ENCODE results near the gene TMEM176B. TPM values are rescaled to one million over a fixed set of nuclear protein-coding genes. Genes with fewer than 3 reads are reported as not detected.
"Not testable (repeated sequence)": the region's sequence is repeated elsewhere in the genome, so short reads cannot be mapped to it uniquely, and the experiment has no call there.

TMEM176B gene
- total RNA-seq, 1 experiment from 2014 or later = not detected

DNA sequence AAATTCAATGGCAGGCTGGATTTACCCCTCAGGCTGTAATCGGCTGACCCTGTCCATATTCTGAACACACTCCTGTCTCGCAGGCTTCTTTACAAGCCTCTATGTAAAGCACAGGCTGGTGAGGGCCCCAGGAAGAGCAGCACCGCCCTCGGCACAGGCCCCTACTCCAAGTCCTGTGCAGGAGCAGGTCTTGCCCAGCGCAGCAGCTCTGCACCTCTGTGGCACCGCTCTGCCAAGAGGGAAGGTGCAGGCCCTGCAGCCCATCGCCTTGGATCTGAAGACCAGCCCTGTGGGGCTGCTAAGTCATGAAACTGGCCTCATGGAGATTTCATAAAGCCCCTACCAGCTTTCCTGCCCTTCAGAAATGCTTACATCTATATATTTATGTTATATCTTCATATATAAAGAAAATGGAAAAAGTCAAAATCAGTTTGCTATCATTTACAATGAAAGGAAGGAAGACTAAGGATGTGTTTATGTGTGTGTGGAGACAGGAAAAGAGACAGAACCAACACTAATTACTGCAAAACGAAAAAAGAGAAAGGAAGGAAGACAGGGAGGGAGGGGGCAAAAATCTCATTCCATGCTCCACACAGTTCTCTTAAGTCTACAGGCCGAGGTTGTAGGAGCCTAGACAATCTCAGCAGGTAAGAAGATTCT is 9.6 kb downstream of the TMEM176B start:
- DNase-seq (ENCODE audit: low read depth) = no peak

GRCh38 chr7:150788474-150789269 is 11.5 kb downstream of the TMEM176B start:
- no peak for DNase-seq (ENCODE audit: low read depth)

GRCh38 chr7:150787321-150788281 is 12.6 kb downstream of the TMEM176B start:
- DNase-seq (ENCODE audit: low read depth) = no peak

DNA sequence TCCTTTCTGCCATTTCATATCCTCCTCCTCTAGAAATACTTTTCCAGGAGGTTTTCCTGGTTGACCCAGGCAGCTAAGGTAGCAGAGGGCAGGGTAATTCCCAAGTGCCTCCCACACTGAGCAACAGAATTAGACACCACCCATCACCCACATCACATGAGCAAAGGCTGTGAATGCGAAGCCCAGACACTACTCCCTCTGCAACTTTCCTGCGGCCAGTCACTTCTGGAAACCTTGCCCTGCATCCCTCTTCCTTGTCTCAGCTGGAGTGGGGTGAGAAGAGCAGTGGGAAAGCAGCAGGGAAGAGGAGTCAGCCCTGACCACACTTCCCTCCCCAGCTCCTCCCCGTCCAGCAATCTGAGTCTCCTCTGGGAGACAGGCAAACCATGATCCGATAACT is 15.2 kb downstream of the TMEM176B start:
- DNase-seq (ENCODE audit: low read depth) = peak; percentile 7

DNA sequence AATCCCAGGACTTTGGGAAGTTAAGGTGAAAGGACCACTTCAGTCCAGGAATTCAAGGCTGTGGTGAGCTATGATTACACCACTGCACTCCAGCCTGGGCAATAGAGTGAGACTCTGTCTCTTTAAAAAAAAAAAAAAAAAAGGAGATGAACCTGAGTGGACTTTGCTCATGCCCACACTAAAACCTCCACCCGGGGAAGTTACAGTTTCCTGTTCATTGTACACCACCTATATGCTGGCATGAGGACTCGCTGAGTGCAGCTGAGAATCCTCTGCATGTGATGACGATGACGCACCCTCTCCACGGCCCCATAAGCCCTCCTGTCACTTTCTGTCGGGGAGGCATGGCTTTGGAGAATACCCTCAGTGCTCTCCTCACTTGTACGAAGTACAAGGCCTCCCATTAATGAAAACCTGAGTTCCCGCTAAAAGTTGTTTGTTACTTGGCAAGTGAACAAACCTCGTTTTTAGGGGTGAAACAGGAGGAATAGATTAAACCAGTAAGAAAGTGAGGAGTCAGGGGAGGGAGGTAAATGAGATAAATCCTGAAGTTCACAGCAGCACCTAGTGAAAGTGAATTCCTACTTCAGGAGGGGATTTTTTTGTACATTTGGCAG is 15.9 kb downstream of the TMEM176B start:
- no peak for DNase-seq (ENCODE audit: low read depth)

DNA sequence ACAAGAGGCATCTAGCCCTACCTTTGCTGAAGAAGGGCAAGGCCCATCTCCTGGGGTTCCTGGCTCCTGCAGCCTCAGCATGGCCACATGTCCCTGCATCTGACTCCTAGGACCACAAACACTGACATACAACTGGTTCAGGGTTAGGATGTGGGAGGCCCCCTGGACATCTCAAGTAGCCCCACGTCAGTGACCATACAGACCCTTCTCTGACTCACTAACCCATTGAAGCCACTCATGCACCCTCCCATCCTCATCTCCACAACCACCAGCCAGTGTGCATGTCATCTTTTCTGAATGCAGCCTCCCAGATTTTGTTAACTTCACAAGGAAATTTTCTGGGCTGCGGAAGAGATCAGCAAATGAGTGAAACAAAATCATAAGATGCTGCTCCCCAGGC is 18.2 kb downstream of the TMEM176B start:
- no peak for DNase-seq (ENCODE audit: low read depth)

- DNase-seq (ENCODE audit: low read depth) = peak; percentile 40
Measured at GRCh38 chr7:150781103-150781502, 19.1 kb downstream of the TMEM176B start.

DNA sequence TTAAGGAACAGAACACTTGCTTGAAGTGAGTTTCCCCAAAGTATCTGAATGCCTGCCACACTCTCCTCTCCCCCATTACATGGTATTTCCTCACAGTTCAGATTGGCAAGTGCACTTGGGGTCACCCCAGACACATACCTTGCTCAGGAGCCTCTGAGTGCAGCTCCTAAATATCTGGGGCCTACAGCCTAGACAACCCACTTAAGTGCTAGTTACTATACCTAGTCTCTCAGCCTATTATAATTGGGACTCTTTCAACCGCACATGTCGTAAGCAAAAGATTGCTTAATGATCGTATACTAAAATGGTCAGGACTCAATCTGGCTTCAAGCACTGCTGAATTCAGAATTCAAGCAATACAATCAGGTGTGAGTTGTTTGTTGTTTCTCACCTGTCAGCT is 19.9 kb downstream of the TMEM176B start:
- no peak for DNase-seq (ENCODE audit: low read depth)

DNA sequence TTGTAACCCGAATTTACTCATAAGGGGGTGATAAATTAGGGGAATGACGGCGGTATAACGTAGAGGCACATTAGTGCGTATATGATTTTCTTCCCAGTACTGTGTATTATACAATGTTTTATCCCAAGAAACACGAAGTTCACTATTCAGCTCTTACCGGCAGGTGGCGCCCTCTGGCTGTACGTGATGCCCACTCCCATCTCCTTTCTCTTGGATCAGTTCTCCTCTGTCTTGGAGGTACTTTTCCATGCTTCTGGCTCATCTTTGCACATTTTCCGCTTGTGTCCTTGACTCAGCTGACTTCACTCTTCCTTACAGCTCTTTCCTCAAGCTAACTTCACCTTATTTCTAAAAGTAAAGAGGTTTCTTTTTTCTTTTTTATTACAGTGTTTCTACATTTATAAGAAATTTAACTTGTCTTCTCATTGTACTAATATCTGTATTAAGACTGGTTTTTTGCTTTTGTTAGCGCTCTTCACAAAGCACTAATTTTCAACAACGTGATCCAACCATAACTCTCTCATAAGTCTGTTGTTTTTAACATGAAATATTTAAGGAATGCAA is 21.3 kb downstream of the TMEM176B start:
- peak; percentile 57 for DNase-seq (ENCODE audit: low read depth)

DNA sequence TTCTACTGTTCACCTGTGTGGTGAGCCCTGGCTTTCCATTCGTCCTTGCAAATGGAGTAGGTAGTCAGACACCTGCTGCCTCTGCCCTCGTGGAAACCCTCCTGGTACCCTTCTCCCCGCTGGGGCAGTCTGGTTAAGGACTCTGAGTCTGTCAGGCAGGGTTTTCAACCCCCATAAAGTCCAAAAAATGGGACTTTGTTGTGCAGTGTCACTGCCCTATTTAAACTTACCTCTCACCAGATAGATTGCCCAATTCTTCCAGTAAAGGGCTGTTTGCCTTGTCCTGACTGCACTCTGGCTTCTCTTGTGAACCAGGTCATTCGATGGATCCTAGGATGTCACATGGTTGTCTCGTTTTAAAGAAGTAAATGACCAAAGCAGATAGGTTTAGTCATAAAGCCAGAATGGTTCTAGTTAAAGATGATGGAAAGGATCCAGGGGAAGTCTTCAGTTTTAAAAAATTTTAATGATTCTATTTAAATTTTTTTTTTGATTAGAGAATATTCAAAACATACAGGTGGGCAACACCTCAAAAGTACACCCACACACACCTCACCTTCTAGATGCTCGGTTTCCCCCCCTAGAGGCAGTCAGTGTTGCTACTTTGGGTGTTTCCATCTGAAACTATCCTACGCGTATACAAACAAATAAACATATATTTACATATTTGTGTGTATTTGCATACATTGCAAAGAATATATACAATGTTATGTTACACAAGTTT is 22.0 kb downstream of the TMEM176B start:
- no peak for DNase-seq (ENCODE audit: low read depth)

GRCh38 chr7:150774131-150774530 is 26.0 kb downstream of the TMEM176B start:
- not testable (repeated sequence) for DNase-seq (ENCODE audit: low read depth)

- DNase-seq (ENCODE audit: low read depth) = no peak
Measured at GRCh38 chr7:150769768-150770167, 30.4 kb downstream of the TMEM176B start.

- DNase-seq (ENCODE audit: low read depth) = no peak
Measured at GRCh38 chr7:150766334-150766709, 33.8 kb downstream of the TMEM176B start.

DNA sequence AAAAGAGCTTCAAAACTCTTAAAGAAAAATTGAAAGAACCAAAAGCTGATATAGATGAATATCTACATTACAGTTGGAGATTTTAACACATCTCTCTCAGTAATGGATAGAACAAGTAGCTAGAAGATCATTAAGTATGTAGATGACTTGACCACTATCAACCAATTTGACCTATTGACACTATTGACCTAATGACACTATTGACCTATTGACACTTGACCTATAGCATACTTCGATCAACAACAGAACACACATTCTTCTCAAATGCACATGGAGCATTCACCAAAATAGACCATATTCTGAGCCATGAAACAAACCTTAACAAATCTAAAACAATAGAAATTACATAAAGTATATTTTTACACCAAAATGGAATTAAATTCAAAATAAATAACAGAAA is 40.7 kb downstream of the TMEM176B start:
- DNase-seq (ENCODE audit: low read depth) = no peak

GRCh38 chr7:150756858-150757257 is 43.3 kb downstream of the TMEM176B start:
- DNase-seq (ENCODE audit: low read depth) = peak; percentile 8

DNA sequence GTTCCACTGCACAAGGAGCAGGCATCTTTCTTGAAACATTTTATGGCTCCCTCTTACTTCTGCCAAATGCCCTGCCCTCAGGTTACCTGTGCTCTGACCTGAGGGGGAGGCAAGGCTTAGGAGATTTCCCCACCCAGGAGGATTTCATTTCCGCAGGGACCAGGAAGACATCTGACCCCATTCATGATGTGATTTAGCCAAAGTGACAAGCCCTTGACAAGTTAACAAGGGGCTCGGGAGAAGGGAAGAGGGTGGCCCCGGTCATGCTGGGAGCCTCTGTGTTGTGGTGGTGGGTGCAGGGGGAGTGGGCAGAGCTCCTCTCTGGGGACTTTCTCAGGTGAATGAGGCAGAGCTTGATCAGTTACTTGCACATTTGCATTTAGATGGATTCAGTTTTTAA is 44.0 kb downstream of the TMEM176B start:
- no peak for DNase-seq (ENCODE audit: low read depth)

GRCh38 chr7:150755473-150756099 is 44.6 kb downstream of the TMEM176B start:
- DNase-seq (ENCODE audit: low read depth) = peak; percentile 2

- DNase-seq (ENCODE audit: low read depth) = no peak
Measured at GRCh38 chr7:150754951-150755350, 45.2 kb downstream of the TMEM176B start.

- peak; percentile 8 for DNase-seq (ENCODE audit: low read depth)
Measured at GRCh38 chr7:150753826-150754603, 46.1 kb downstream of the TMEM176B start.
